HG03103 (cell line): ENCODE measurements around the gene TMEM123.
"Not testable (repeated sequence)": the region's sequence is repeated elsewhere in the genome, so short reads cannot be mapped to it uniquely, and the experiment has no call there.

Experiments used
- ATAC-seq: cut with Tn5 transposase; IDR thresholded peaks from one replicate; pipeline ENCODE4 v1.9.1; 2021; ENCODE audit warnings: low read depth; ENCODE audit not compliant: unreplicated experiment

TMEM123 gene

DNA sequence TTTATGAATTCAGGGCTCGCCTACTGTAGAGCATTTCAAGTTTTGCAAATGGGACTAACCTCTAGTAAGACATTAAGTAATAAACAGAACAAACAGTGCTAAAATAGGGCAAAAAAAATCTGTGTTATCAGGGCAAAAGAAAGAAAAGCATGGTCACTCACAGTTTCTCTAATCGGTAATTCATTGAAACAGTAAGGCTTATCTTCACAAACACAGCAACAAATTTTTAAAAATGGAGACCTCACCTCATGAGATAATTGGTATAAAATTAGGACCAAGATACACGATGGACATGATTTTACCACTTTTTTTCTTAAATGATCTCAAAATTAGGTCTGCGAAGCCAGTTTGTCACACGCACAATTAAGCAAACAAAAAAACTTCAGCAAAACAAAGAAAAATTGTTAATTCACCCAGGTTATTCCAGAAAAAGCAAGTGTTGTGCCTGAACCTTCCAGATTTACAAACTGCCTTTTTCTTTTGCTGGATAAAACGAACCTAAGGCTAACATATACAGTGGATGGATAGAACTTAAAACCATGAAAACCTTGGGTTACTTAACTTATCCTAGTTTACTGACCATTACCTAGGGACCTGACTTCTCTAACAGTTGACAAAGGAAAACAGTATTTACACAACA is 1.4 kb downstream of the TMEM123 start:
- no peak for ATAC-seq

DNA sequence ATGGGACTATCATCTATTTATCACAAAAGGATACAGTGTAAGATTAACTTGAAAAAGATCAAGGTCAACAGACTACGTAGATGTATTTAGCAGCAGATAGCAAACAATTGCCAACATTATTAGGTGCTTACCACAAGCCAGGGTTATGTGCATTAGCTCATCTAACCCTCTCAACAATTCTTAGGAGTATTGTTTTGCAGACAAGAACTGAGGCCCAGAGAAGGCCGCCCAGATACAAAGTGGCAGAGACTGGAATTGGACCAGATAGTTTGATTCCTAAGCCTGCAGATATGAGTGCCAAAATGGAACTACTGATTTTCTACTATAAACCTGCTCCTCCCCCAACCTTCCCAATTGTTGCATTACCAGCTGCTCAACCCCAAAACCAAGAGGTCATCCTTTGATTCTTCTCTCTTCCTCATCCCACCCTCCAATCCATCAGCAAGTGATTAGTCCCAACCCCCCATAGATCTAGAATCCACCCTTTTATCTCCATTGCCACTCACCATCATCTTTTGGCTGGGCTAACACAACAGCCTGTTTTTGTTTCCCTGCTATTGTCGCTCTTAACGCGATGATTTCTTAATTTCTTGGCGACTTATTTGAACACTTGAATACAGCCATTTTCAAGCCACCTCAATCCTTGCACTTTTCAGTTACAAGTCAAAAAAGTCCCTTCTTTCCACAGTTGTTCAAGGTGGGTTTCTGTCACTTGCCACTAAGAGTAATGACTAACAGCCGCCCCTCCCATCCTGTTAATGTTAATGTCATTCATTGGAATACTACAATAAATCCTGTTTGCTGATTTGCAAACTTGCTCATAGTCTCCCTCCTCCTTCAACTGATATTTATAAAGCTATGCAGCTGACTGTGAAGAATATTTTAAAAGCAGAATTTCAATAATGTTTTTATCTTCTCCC is 2.7 kb downstream of the TMEM123 start:
- no peak for ATAC-seq

DNA sequence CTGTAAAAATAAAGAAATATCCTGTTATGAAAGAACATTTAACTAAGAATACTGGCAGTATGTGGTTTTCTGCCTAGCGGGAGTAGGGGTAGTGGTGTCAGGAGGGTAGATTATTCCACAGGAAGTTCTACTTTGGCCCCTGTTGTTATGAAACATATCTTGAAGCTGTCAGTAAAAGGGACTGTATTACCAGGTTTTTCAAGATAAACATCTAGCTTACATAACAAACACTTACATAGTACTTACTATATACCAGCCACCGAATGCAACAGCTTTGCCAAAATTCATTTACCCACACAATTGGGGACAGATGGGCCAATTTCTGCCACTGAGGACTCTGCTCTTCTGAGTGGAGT is 3.7 kb downstream of the TMEM123 start:
- no peak for ATAC-seq

GRCh38 chr11:102447941-102448868 is 4.4 kb downstream of the TMEM123 start:
- no peak for ATAC-seq

GRCh38 chr11:102447193-102447592 is 5.4 kb downstream of the TMEM123 start:
- ATAC-seq = peak; percentile 35

GRCh38 chr11:102446606-102447005 is 6.0 kb downstream of the TMEM123 start:
- ATAC-seq = no peak

DNA sequence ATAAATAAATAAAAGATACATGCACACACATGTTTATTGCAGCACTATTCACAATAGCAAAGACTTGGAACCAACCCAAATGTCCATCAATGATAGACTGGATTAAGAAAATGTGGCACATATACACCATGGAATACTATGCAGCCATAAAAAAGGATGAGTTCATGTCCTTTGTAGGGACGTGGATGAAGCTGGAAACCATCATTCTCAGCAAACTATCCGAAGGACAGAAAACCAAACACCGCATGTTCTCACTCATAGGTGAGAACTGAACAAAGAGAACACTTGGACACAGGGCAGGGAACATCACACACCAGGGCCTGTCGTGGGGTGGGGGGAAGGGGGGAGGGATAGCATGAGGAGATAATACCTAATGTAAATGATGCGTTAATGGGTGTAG is 7.9 kb downstream of the TMEM123 start:
- not testable (repeated sequence) for ATAC-seq

DNA sequence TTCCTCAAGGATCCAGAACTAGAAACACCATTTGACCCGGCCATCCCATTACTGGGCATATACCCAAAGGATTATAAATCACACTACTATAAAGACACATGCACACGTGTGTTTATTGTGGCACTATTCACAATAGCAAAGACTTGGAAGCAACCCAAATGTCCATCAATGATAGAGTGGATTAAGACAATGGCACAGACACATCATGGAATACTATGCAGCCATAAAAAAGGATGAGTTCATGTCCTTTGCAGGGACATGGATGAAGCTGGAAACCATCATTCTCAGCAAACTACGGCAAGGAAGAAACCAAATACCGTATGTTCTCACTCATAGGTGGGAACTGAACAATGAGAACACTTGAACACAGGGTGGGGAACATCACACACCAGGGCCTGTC is 8.4 kb downstream of the TMEM123 start:
- not testable (repeated sequence) for ATAC-seq

- not testable (repeated sequence) for ATAC-seq
Measured at GRCh38 chr11:102439063-102439363, 13.6 kb downstream of the TMEM123 start.

- ATAC-seq = no peak
Measured at GRCh38 chr11:102438311-102439062, 14.1 kb downstream of the TMEM123 start.

- ATAC-seq = no peak
Measured at GRCh38 chr11:102437727-102438126, 14.8 kb downstream of the TMEM123 start.

DNA sequence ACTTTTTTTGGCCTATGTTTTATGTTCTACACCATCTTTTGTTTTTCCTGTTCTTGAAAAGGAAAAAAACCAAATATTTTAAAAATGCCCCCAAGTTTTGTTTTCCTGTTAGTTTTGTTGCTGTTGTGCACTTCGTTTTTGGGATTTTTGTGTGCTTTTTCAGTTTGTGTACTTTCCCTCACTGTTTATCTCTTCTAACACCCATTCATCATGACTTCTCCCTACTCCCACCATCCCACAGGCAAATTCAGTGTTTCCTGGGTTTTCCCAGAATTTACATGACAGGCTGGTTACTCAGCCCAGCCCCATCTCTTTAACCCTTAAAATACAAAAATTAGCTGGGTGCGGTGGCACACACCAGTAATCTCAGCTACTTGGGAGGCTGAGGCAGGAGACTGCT is 15.6 kb downstream of the TMEM123 start:
- ATAC-seq = no peak

DNA sequence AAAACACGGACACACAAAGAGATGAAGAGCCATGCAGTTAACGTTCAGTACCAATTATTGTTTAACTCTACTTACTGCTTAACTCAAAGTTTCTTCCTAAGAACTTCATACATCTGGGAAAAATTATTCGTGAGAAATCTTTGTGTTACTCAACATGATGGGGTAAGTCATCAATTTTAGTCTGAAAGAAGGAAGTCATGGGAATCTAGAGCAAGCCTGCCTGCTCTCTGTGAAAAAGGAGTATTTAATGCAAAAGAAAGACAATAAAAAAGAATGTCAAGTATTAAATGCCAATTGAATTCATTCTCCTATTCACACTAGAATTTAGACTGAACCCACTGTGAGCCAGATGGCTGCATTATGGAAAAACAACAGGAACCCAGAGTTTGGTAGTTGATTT is 16.0 kb downstream of the TMEM123 start:
- ATAC-seq = no peak

- ATAC-seq = no peak
Measured at GRCh38 chr11:102435688-102436087, 16.9 kb downstream of the TMEM123 start.

DNA sequence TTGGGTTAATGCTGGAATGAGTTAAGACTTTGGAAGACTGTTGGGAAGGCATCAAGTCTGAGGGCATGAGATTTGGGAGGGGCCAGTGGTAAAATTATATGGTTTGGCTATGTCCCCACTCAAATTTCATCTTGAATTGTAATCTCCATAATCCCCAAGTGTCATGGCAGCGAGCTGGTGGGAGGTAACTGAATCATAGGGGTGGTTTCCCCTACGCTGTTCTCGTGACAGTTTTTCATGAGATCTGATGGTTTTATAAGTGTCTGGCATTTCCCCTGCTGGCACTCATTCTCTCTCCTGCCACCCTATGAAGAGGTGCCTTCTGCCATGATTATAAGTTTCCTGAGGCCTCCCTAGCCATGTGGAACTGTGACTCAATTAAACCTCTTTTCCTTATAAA is 19.0 kb downstream of the TMEM123 start:
- not testable (repeated sequence) for ATAC-seq

GRCh38 chr11:102432560-102432959 is 20.0 kb downstream of the TMEM123 start:
- ATAC-seq = not testable (repeated sequence)

DNA sequence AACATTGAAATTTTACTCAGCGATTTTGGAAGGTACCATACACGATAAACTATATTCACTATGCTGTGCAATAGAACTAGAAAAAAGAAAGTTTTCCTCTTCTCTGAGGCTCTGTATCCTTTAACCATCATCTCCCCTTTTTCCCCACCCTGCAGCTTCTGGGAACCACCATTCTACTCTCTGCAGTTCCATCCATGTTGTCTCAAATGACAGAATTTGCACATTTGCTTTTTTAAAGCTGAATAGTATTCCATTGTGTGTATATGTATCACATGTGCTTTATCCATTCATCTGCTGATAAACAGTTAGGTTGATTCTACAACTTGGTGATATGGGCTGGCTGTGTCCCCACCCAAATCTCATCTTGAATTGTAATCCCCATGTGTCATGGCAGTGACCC is 21.2 kb downstream of the TMEM123 start:
- ATAC-seq = no peak

GRCh38 chr11:102430158-102430836 is 22.3 kb downstream of the TMEM123 start:
- peak; percentile 84 for ATAC-seq

DNA sequence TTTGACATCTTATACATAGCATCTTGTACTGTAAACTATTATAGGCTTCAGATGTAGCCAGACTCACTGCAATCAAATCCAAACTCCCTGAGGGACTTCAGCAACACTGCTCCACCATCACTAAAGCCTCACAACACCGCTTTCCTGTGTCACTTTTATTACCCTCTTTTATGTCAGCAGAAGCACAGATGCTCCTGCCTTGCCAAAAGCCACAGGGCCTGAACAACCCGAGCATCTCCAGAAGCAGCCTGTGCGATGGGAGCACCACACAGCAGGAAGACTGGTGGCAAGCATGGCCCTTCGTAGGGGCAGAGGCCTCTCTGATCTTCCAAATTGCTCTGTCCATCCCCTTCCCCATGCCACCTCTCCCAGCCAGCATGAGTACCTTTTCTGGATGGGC is 22.9 kb downstream of the TMEM123 start:
- ATAC-seq = no peak

DNA sequence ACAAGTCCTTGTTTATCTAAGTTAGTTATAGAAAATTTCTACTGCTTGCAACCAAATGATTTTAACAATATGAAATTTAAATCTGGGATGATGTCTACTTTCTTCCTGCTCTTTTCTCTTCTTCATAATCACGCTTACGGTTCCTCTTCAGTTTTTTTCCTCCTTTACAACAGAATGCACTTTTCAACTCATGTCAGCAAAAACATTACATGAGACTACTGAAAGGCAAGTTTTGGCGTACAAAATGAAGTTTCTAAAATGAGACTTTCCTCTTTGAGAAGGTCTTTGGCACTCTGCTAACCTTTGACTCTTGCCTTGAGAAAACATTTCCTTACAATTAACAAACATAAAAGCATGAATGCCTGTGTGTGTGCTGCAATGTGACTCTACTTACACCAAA is 23.3 kb downstream of the TMEM123 start:
- no peak for ATAC-seq
